ENCODE measurements around the gene ZNF296.

Gene ZNF296

GRCh38 chr19:45082170-45082569, 5.9 kb upstream of the ZNF296 start:
- DNase-seq (ENCODE audit: low spot score) = no peak

DNA sequence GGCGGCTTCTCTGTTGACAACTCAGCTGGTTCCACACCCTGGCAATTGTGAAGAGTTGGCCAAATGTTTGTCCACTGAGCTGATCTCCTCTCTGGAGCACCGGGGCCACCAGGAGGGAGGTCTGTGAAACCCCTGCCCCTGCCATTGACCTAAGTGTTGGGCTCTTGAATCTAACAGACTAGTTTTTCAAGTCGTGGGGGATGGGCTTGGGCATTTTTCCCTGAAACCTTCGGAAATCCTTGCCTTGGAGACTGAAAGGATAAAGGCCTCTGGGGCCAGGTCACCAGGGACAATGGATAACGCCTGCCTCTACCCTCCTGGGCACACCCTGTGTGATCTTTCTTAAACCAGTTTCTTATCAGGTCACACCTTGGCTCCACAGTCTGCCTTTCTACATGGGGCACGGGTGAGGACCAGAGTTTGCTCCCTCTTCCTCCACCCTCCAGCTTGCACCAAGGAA, 3.7 kb upstream of the ZNF296 start:
- DNase-seq (ENCODE audit: low spot score) = no peak

- peak; percentile 80 for DNase-seq (ENCODE audit: low spot score)
Measured at GRCh38 chr19:45079063-45079910, 3.0 kb upstream of the ZNF296 start, which contains the start of gene GEMIN7. Gene GEMIN7 (plus strand): TSS chr19:45079260. CDS start chr19:45090115, 10,855 bp downstream.

GRCh38 chr19:45078390-45079062, 2.2 kb upstream of the ZNF296 start:
- DNase-seq (ENCODE audit: low spot score) = no peak

DNA sequence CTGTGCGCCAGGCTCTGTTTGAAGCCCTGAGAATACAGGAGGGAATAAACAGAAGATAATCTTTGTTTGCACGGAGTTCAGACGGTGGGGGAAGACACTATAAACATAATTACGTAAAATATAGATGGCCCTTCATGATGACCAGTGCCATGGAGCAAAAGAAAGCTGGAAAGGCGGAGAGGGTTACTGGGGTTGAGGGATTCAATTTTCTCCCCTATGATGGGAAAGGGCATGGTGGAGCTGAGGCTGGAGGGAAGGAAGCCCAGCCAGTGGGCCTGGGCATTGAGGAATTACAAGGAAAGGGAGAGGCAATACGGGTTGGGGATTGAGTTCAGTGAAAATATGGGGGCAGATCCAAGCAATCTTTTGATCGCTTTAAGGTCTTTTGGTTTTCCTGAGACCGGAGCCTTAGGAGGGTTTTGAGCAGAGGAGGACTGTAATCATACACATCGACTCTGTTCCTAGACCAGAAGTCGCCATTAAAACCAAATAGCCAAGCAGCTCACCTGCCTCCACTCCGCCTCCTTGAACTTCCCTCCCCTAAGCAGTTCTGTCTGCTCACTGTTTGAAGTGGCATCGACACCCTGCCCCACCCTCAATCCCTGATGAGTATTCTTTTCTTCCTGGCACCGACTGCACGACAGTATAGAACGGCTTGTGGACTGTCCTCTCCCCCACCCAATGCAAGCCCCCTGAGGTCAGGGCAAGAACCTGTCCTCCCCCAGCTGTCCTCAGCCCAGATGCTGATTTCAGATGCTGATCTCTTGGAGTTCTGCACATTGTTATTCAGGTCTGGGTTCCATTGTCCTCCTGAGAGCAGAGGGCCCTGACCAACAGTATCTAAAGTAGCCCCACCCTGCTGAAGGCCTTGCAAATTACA, 813 bp upstream of the ZNF296 start:
- DNase-seq (ENCODE audit: low spot score) = no peak

GRCh38 chr19:45075301-45076028, 813 bp downstream of the ZNF296 start:
- DNase-seq (ENCODE audit: low spot score) = peak; percentile 92

DNA sequence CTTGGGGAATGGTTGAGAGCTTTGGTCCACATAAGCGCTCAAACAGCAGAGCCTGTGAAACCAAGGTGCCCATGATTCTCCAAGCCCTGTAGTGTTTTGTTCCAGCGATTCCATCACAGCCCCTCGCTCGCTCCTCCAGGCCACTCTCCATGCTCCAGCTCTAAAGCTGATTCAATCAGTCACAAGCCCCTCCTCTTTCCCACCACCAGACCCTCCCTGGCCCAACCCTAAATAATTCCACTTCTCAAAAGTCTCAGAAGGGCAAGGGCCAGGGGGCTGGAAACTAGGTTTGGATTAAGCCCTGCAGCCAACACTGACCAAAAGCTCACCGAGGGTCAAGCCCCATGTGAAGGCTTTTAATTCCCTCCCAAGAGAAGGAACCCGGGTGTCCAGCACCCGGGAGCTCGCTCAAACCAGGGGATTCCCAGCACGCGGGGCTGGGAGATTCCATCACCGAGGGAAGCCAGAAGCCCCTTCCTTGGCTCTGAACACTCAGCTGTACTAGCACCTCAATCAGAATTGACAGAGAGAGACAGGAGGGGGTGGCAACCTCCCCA, 1.5 kb downstream of the ZNF296 start:
- DNase-seq (ENCODE audit: low spot score) = no peak

DNA sequence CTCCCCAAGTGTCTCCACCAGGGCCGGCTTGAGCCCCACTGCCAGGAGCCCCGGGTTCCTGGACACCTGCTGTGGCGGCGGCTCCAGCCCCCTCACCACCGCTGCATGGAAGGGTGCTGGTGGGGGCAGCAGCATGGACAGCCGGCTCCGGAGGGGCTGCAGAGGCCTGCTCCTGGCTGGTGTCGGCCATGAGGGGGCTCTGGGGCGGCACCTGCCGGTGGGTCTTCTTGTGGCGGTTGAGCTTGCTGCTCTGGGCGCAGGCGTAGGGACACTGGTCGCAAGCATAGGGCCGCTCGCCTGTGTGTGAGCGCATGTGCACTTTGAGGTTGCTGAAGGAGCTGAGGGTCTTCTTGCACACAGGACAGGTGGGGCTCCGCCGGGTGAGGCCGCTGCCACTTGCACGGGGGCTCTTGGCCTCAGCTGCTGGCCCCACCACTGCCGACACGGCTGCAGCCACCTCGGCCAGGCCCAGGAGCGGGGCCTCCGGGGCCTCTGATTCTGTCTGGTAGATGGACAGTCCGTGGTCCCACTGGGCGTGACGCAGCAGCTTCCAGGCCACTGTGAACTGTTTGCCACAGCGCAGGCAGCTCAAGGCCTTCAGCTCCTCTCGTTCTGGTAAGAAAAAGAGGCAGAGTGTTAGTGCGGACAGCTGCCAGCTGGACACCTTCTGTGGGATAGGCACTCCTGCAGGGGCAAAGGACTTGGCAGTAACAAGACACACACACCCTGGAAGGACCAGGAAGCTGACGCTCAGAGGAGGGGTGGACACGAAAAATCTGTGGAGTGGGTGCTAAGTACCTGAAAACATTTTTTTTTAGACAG, 4.1 kb downstream of the ZNF296 start:
- no peak for DNase-seq (ENCODE audit: low spot score)

- DNase-seq (ENCODE audit: low spot score) = no peak
Measured at GRCh38 chr19:45071545-45071938, 4.7 kb downstream of the ZNF296 start.

GRCh38 chr19:45070861-45071544, 5.3 kb downstream of the ZNF296 start:
- DNase-seq (ENCODE audit: low spot score) = no peak

- no peak for DNase-seq (ENCODE audit: low spot score)
Measured at GRCh38 chr19:45070214-45070613, 6.1 kb downstream of the ZNF296 start.

DNA sequence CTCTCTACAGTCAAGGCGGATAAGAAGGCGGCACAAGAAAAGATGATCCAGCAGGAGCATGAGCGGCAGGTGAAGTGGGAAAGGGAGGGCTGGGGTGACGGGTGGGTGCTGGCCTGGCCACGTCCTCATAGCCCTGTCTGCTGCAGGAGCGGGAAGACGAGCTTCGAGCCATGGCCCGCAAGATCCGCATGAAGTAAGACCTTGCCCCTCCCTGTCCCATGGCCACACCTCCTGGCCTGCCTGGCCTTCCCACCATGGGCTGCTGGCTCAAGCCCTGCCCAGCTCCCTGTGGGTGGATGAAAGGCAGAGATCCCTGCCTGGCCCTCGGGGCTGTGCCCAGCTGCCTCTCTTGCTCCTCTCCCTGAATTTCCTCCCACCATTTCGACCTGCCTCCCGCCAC, 7.2 kb downstream of the ZNF296 start:
- DNase-seq (ENCODE audit: low spot score) = no peak

DNA sequence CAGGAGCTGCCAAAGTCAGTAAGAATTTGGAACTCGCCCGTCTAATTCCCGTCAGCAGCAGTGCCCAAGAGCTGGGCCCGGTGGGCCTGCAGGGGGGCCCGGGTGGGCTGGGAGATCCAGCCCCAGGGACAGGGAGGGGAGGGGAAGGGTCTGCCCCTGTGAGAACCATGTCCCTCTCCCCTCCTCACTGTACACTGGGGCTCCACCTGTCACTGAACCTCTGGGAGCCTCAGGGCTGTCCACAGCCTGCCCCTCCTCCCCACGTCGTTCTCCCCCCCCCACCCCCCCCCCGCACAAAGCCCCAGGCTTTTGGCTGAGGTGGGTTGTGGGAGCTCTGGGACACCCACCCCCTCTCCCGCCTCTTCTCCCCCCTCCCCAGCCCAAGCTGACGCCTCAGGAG, 8.2 kb downstream of the ZNF296 start:
- DNase-seq (ENCODE audit: low spot score) = no peak

DNA sequence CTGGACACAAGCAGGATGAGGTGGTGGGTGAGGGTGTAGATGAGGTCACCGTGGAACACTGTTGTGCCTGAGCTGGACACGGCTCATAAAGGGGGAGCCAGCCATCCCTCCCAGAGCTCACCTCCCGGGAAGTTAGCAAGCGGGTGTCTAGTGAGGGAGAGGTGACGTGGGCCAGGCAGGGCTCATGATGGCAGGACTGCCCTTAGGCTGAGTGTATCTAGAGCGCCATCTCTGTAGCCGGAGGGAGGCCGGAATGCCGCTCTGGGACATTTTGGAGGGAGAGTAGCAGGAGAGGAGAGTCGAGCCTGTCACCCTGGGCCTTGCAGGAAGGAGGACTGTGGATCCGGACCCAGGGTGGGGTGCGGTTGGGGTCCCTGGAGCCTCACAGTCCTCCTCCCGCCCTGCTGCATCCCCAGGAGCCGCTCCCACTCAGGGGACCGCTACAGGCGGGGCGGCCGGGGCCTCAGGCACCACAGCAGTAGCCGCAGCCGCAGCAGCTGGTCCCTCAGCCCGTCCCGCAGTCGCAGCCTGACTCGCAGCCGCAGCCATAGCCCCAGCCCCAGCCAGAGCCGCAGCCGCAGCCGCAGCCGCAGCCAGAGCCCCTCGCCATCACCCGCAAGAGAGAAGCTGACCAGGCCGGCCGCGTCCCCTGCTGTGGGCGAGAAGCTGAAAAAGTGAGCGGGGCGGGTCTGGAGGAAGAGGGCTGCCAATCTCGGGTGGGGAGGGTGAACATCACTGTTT, 9.2 kb downstream of the ZNF296 start:
- DNase-seq (ENCODE audit: low spot score) = no peak

- no peak for DNase-seq (ENCODE audit: low spot score)
Measured at GRCh38 chr19:45063851-45064801, 12.2 kb downstream of the ZNF296 start.

DNA sequence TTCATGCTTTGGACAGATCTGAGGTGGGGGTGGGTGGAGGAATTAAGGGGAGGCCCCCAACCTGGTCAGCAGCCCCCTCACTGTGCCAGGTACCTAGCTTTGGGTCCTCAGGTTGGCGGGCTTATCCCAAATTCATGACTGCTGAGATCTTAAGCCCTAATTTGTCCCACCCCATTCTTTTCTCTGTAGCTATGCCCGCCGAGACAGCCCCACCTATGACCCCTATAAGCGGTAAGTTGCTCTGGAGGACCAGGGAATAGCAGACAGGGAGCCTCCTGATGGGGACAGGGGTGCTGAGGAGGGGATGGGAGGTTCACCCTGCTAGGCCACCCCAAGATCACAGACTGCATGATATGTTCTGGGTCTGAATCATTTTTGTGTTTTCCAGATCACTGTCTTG, 14.3 kb downstream of the ZNF296 start:
- DNase-seq (ENCODE audit: low spot score) = no peak

GRCh38 chr19:45059258-45059965, 16.9 kb downstream of the ZNF296 start:
- DNase-seq (ENCODE audit: low spot score) = peak; percentile 82

Measured in germinal center (tissue), 1 donor.